Upper lobe of right lung (tissue), 1 donor: ENCODE results near the gene TENM4. TPM values are rescaled to one million over a fixed set of nuclear protein-coding genes. Genes with fewer than 3 reads are reported as not detected.

ENCODE experiments used
- ATAC-seq: fragments of 200-7000 bp; cut with Tn5 transposase; one replicate; pipeline ENCODE4 v1.9.1; 2020; ENCODE audit warnings: mild to moderate bottlenecking, moderate library complexity
- DNase-seq: peaks from one replicate; pipeline ENCODE4 v3.0.0-alpha.2; 2020
- H3K27ac ChIP-seq: fragments of 200-600 bp; one replicate; pipeline ENCODE4 v1.8.0; 2022
- H3K27me3 ChIP-seq: fragments of 200-600 bp; one replicate; pipeline ENCODE4 v1.8.0; 2022; ENCODE audit warnings: mild to moderate bottlenecking
- H3K36me3 ChIP-seq: fragments of 200-600 bp; one replicate; pipeline ENCODE4 v1.8.0; 2022
- H3K4me1 ChIP-seq: fragments of 200-600 bp; one replicate; pipeline ENCODE4 v1.8.0; 2022
- H3K4me3 ChIP-seq: fragments of 200-600 bp; one replicate; pipeline ENCODE4 v1.8.0; 2022; ENCODE audit warnings: mild to moderate bottlenecking
- H3K9me3 ChIP-seq: fragments of 200-600 bp; one replicate; pipeline ENCODE4 v1.8.0; 2022
- CTCF ChIP-seq: fragments of 200-600 bp; IDR thresholded peaks from one replicate; pipeline ENCODE4 v1.8.0; 2022; ENCODE audit warnings: antibody characterized with exemption
- intact Hi-C: fragments of 100-400 bp; cut with DNase I; formaldehyde crosslinking; loops from one replicate; pipeline ENCODE4 v1.11.0; 2022
- total RNA-seq: library from RNA; stranded (reverse); fragmentation: NEBNext Ultra II Directional; extraction: Animal tissue kit (Norgen Biotek cat#: 25700); gene quantifications from one replicate; pipeline ENCODE4 v1.2.1, GENCODE V29; 2021
- donor health status: DM: no; HTN: yes; CAD: no; lungs with severe emphysema.

The TENM4 gene
- total RNA-seq, 1 donor from 2014 or later = 4.3 TPM

DNA sequence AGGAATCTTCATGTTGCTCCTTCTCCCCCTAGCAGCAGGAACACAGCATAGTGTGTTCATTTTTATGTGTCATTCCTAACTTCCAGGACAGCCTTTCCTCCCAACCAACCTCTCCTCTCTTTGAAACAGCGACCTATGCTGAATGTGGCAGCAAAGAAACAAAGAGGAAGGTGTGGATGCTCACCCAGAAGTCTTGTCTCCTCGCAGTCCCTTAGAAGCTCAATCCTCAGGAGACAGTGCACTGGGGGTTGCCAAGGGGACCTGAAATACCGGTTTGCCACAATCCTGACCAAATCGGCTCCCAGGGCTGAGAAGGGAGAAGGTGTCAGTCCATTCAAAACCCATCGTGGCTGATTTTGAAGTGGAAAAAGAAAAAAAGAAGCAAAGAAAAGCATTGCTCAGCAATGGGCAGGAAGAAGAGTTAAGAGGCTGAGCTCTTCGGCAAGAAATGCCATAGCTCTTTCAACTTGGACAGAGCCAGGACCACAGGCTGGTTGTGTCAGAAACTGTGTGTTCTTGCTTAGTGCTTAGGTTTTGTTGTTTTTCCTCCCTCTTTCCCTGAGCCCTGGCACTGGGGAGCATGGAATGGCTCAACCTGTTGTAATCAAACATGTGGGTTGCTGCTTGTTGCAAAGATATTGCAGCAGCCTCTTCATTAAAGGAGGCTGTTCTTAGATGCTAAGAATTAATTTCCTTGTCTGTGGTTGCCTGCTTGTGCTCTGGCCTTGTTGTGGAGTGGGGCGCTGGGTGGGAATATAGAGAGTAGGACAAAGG, 30.4 kb upstream of the TENM4 start:
- Histone ChIP-seq H3K27ac (no peak overlapping the region), H3K9me3 (no peaks in the 10 kb centered on the region), H3K4me1 (no peaks in the 10 kb centered on the region), H3K4me3 (no peak overlapping the region), H3K36me3 (no peaks in the 10 kb centered on the region), H3K27me3 (peaks cover 5% of the 10 kb centered on the region)
- intact Hi-C loops = no loop called here
- ATAC-seq = no peak
- TF ChIP-seq CTCF = no peak
- no peak for DNase-seq

GRCh38 chr11:79470161-79470560, 29.3 kb upstream of the TENM4 start:
- H3K4me3 ChIP-seq = no peak overlapping the region
- H3K4me1 ChIP-seq = no peaks in the 10 kb centered on the region
- H3K9me3 ChIP-seq = no peaks in the 10 kb centered on the region
- no peaks in the 10 kb centered on the region for H3K36me3 ChIP-seq
- intact Hi-C loops = no loop called here
- DNase-seq (no peak), ATAC-seq (no peak)
- TF ChIP-seq CTCF = no peak
- no peak overlapping the region for H3K27ac ChIP-seq
- H3K27me3 ChIP-seq = peaks cover 5% of the 10 kb centered on the region

DNA sequence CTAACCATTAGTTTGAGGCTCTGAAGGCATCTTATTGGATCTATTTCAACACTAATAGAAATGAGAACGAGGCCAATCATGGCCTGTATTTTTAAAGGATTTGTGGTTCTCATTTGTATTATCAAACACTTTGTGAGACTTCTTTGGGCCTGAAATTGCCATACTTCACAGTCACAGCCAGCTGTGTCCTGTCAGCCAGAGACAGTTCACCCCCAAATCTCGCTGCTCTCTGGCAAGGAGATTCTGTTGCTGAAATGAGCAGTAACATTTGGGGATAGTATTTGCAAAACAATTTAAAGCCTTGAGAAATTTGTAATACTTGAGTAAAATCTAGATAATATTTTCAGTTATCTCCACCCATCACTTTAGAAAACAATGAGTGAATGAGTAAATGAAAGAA, 26.9 kb upstream of the TENM4 start:
- no peak for TF ChIP-seq CTCF
- DNase-seq = no peak
- H3K4me1 ChIP-seq = no peaks in the 10 kb centered on the region
- no peak overlapping the region for H3K27ac ChIP-seq
- H3K4me3 ChIP-seq = no peak overlapping the region
- ATAC-seq = no peak
- H3K36me3 ChIP-seq = no peaks in the 10 kb centered on the region
- intact Hi-C loops = no loop called here
- H3K9me3 ChIP-seq = no peaks in the 10 kb centered on the region
- H3K27me3 ChIP-seq = peaks cover 5% of the 10 kb centered on the region

DNA sequence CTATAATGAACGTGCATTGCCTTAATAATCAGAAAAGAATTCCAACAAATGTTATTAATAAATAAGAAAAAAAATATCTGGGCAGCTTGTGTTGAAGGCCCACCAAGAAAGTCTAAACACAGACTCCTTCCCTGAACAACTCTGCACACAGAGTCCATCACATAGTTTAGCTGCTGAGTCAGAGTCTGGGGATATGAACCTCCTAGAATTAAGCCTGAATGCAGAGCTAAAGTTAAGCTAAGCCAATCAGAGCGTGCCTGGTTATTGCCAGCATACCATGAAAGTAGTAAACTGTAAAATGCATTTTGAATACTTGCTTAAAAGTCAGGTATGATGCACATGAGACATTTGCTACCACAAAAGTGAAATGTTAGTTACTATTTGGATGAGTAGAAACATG, 25.6 kb upstream of the TENM4 start:
- ATAC-seq (no peak), DNase-seq (no peak)

DNA sequence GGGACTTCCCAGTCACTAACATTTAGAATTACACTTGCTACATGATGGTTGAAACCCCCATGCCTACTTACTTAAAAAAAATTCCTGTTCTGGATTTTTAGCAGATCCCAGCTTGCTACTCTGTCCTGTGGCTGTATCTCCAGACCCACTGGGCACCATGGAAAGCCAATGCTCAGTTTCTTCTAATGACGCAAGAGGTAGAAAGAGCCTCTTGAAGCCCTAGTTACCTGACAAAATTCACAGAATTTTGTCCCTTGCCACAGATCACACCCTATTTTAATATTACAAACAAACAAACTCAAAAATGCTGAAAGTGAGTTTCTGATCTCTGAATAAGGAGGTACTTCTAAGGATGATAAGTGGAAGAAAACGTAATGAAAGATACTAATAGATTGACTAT, 24.3 kb upstream of the TENM4 start:
- no peaks in the 10 kb centered on the region for H3K27me3 ChIP-seq
- no peak overlapping the region for H3K27ac ChIP-seq
- ATAC-seq = no peak
- H3K4me3 ChIP-seq = no peak overlapping the region
- no peaks in the 10 kb centered on the region for H3K4me1 ChIP-seq
- no peak for DNase-seq
- no peaks in the 10 kb centered on the region for H3K9me3 ChIP-seq
- H3K36me3 ChIP-seq = no peaks in the 10 kb centered on the region
- TF ChIP-seq CTCF = no peak
- intact Hi-C loops = no loop called here

More for the DNA sequence above, 25.6 kb upstream of the TENM4 start:
- no peak for TF ChIP-seq CTCF
- intact Hi-C loops = no loop called here
- no peak overlapping the region for H3K27ac ChIP-seq
- no peaks in the 10 kb centered on the region for H3K36me3 ChIP-seq
- H3K27me3 ChIP-seq = no peaks in the 10 kb centered on the region
- H3K4me1 ChIP-seq = no peaks in the 10 kb centered on the region
- H3K9me3 ChIP-seq = no peaks in the 10 kb centered on the region
- no peak overlapping the region for H3K4me3 ChIP-seq
